NOMO-1 (cell line): ENCODE measurements around the gene KIF5A.
"Not testable (repeated sequence)": the region's sequence is repeated elsewhere in the genome, so short reads cannot be mapped to it uniquely, and the experiment has no call there.

Experiments used
- DNase-seq, 2 experiments: peaks; one replicate each; lab custom pipeline; 2025; ENCODE audit not compliant: unreplicated experiment in 2 of 2; lab: John Stamatoyannopoulos, UW

The KIF5A gene

DNA sequence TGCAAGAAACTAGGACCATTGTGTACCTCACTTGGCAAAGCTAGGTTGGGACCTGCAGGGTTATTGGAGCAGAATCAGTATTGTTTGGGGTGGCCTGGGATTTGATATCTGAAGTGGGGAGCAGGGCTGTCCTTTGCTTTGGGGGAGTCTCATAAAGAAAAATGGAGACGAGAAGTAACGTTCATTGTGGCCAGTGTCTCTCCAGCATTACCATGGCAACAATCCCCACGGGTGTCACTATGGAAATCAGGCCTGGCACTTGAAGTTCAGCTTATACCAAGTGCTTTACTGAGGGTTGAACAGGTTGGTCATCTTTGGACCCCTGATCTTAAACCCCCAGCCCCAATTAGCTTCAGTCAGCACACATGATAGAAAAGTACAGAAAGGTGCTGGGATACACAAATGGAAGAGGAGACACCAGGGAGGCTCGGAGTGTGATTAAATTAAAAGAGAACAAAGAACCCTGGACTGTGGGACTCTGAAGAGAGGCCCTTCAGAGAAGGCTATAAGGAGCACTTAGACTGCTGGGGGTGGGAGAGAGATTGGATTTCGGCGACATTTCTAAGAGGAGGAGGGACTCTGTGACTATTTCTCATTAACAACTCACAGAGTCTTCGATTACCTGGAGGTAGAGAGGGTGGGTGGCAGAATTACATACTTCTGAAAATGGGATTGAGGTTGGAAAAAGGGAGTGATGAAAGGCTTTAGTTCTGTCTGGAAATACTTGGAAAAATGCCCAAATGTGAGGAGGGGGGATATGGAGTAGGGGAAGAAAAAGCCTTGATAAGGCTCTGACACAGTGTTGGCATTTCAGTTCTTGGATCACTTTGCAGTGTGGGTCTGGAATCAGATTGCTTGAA, 3.7 kb downstream of the KIF5A start:
- no peak for DNase-seq

DNA sequence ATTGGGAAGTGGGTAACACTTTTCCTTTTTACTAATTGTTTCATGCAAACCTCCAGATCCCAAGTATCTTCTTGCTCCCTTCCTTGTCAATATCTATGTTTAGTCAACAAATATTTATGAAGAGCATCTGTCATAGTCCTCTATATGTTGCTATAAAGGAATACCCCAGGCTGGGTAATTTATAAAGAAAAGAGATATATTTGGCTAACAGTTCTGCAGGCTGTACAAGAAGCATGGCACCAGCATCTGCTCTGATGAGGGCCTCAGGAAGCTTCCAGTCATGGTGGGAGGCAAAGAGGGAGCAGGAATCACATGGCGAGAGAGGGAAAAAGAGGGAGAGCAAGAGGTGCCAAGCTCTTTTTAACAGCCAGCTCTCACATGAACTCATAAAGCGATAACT, 4.6 kb downstream of the KIF5A start:
- DNase-seq = no peak

DNA sequence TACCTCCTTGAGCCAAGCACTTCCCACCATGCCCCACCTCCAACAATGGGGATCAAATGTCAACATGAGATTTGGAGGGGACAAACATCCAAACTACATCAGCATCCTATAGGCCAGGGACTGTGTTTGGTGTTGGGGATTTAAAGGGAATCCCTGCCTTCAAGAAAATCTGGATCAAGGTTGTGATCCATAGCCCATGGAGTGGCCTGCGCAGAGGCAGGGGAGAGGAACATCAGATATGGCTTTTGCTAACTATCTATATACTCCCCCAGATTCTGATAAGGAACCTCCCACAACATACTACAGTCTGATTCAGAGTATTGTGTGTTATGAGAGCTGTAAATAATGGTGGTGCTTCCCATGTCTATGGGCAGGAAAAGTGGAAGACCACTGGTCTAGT, 5.1 kb downstream of the KIF5A start:
- DNase-seq = no peak

DNA sequence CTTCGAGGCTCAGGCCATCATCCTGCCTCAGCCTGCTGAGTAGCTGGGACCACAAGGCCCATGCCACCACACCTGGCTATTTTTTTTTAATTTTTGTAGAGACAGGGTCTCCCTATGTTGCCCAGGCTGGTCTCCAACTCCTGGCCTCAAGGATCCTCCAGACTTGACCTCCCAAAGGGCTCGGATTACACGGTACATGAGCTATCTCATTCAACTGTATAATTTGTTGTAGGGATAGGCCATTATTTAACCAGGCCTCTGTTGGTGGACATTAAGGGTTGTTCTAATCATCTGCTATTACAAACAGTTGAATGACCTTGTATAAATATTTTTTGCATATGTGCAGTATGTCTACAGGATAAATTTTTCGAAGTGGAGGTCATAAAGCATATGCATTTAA, 9.0 kb downstream of the KIF5A start:
- no peak for DNase-seq

DNA sequence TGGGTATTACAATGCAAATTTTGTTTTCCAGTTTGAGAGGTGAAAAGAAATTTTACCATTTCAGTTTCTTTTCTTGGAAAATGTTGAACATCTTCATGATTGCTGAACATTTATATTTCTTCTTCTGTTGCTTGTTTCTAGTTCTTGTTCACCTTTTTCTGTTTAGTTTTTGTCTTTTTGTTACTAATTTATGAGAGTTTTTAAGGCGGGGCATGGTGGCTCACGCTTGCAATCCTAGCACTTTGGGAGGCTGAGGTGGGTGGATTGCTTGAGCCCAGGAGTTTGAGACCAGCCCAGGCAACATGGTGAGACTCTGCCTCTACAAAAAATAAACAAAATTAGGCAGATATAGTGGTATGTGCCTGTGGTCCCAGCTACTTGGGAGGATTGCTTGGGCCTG, 10.7 kb downstream of the KIF5A start:
- DNase-seq = no peak

DNA sequence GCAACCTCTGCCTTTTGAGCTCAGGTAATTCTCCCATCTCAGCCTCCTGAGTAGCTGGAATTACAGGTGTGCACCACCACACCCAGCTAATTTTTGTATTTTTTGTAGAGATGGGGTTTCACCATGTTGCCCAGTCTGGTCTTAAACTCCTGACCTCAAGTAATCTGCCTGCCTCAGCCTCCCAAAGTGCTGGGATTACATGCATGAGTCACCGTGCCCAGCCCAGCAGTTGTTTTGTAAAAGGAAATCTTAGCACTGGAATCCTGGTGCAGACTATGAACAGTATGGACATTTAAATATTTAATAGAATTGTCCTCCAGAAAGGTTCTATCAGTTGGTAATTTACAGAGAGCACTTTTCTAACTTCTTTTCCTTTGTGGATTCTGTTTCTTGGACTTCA, 11.3 kb downstream of the KIF5A start:
- not testable (repeated sequence) for DNase-seq

DNA sequence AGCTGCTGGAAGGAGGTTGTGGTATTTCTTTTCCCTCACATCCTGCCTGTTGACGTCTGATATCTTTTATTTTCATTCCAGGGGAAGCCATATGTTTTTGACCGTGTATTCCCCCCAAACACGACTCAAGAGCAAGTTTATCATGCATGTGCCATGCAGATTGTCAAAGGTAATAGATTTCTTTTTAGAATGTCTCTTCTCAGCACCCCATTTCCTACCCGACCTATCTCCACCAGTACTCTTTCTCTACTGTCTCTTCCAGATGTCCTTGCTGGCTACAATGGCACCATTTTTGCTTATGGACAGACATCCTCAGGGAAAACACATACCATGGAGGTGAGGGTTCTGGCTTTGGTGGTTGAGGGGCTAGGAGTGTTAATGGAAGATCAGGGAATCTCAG, 13.5 kb downstream of the KIF5A start:
- DNase-seq = no peak

DNA sequence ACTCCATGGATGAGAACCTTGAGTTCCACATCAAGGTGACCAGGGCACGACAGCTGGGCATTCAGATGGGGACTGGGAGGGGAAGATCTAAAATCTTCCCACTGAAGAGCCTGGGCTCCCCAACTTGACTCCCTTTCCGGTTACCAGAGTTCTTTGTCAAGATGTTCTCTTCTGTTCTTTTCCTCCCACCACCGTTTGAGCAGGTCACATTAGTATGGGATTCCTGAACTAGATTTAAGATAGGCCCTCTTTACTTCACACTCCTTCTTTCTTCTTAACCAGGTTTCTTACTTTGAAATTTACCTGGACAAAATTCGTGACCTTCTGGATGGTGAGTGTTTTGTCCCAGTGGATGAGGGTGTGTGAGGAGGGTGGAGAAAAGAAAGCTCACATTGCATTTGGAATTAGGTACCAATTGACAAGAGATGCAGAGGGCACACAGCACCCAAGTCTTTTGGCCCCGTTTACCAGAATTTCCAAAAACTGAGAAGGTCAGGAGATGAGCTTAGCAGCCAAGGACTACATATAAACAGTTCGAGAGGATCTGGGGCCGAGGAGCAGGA, 14.4 kb downstream of the KIF5A start:
- no peak for DNase-seq

DNA sequence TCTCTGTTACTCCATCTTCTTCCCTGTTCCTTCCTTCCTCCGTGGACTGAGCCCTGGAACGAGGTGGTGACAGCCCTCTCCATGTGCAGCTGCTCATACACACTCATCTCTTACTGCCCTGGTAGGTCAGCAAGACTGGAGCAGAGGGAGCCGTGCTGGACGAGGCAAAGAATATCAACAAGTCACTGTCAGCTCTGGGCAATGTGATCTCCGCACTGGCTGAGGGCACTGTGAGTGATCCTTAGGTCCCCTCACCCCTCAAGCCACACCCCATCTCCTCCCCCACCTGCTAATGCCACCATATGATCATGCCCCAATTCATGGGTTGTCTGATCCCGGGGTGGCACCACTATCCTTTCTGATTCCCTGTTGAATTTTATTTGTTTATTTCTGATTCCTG, 19.0 kb downstream of the KIF5A start:
- DNase-seq = no peak

DNA sequence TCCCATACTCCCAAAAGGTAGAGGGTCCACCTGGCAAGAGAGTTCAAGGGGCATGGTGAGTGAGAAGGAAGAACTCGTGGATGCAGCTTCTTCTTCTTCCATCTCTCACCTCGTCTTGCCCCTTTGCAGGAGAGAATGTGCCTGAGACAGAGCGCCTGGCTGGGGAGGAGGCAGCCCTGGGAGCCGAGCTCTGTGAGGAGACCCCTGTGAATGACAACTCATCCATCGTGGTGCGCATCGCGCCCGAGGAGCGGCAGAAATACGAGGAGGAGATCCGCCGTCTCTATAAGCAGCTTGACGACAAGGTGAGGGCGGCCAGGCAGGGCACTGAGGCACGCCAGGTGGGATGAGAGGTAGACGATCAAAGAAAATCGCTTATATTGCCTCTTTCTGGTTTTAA, 20.0 kb downstream of the KIF5A start:
- no peak for DNase-seq

DNA sequence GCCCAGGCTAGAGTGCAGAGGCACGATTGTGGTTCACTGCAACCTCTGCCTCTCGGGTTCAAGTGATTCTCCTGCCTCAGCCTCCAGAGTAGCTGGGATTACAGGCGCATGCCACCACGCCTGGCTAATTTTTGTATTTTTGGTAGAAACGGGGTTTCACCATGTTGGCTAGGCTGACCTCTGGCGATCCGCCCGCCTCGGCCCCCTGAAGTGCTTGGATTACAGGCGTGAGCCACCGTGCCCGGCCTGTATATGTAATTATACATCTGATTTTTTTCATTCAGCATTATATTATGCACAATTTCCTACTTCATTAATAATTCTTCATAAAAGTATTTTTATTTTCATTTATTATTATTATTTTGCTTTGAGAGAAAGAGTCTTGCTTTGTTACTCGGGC, 20.6 kb downstream of the KIF5A start:
- not testable (repeated sequence) for DNase-seq

DNA sequence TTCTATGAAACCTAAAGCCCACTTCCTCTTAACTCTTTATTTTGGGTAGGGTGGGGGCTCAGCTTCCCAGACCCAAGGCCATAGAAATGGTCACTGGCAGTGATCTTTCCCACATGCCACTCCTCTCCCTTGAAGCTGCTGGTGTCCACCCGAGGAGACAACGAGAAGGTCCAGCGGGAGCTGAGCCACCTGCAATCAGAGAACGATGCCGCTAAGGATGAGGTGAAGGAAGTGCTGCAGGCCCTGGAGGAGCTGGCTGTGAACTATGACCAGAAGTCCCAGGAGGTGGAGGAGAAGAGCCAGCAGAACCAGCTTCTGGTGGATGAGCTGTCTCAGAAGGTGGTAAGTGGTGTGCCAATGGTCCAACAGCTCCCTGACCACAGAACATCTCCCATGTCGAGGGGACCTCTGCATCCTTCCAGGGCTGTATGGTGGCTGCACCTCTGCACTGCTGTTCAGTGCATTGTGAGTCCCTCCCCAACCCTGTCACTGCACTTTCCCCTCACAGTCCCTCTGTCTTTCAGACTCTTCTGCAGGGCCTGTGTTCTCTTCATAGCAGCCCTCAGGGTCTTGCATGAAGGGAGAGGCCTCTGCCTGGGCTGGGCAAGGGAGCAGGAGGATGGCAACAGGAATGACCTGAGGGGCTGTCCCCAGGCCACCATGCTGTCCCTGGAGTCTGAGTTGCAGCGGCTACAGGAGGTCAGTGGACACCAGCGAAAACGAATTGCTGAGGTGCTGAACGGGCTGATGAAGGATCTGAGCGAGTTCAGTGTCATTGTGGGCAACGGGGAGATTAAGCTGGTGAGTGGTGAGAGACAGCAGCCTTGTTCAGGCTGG, 22.3 kb downstream of the KIF5A start:
- no peak for DNase-seq

DNA sequence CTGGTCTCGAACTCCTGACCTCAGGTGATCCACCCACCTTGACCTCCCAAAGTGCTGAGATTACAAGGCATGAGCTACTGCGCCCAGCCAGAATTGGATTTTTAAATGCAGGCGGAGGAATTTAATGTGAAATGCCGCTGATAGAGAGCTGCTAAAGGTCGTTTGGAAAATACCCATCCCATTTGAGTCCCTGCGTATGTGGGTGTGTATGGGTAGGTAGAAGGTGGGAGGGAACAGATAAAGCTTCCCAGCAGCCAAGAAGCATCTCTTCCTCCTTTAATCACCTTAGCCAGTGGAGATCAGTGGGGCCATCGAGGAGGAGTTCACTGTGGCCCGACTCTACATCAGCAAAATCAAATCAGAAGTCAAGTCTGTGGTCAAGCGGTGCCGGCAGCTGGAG, 25.0 kb downstream of the KIF5A start:
- no peak for DNase-seq

DNA sequence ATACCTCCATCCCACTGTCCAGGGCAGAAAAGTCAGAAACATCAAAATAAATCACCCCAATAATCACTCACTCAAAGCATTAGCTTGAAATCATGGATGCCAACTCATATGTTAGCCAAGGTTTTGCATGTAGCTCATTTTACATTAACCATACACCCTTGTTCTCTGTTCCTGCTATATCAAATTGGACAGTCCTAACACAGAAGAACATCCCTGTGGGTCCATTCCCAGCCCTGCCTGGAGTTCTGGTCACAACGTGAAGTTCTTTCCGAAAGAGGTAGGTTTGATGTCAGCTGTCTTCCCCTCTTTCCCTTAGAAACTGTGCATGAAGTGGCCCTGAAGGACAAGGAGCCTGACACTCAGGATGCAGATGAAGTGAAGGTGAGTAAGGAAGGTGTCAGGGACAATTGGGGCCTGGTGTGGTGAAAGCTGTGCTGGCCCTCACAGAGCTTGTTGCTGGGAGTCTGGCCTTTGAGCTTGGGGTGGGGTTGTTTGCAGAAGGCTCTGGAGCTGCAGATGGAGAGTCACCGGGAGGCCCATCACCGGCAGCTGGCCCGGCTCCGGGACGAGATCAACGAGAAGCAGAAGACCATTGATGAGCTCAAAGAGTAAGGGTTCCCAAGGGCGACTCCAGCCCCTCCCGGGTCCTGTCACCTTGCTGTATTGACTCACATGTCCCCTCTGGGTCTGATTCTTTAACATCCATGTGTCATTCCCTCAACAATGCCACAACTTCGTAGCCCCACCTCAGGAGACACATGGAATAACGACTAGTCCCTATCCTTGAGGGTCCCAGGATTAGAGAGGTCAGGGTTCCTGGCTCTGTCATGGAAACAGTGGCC, 26.1 kb downstream of the KIF5A start:
- no peak for DNase-seq

DNA sequence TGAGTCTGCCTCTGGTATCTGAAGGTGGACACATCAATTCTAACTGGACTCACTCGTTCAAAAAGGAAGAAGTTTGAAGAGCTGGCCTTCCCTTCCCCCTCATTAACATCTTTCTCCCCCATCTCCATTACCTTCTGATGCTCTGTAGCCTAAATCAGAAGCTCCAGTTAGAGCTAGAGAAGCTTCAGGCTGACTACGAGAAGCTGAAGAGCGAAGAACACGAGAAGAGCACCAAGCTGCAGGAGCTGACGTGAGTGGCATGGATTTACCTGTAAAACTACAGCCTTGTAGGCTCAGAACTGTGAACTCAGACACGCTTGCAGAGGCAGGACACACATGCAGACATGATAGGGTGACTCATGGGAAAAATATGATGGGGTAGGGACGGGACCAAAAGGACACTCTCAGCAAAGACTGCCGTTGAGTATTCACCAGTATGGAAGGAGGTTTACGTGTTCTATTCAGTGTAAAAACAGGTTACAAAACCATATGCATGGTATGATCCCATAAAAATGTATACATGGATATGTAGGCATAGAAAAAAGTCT, 26.8 kb downstream of the KIF5A start:
- DNase-seq = no peak

DNA sequence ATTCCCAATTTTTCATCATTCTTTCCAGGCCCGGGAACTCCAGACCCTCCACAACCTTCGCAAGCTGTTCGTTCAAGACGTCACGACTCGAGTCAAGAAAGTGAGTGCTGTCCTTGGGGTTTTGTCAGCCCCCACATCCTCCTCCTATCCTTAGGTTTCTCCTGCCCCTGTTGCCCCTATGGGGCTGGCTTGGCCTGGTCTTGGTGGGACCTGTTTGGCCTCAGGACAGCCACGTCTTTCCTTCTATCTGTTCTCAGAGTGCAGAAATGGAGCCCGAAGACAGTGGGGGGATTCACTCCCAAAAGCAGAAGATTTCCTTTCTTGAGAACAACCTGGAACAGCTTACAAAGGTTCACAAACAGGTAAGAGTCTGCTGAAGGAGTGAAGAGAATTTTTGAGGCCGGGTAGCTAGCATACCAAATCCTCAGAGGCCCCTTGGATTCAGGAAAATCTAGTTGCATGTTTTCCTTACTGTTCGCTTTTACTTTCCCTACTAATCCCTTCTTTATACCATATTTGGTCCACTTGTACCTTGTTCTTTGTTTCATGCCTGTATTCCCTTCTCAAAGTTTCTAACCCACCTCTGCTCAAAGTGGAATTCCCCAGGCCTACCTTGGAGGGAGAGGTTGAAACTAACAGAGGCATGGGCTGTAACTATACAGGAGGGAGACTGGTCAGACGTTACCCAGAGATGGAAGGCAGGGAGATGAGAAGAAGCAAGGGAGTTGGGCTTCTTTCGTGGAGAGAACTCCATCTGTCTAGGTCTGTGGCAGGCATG, 28.3 kb downstream of the KIF5A start:
- DNase-seq = no peak

DNA sequence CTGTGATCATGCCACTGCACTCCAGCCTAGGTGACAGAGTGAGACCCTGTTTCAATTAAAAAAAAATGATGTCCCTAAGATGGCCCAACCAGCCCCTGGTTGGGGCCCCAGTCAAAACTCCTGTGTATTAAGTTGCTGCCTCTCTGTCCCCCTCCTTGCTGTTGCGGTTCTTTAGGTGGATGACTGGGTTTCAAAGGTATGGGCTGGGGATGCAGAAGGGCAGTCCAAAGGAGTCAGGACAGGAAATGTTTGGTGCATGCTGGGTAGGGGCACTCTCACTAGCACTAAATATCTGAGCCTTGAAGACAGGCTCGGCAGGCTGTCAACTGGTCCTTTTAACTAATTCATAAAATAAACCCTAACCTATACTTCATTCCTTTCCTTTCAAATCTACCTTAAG, 29.2 kb downstream of the KIF5A start:
- no peak for DNase-seq

DNA sequence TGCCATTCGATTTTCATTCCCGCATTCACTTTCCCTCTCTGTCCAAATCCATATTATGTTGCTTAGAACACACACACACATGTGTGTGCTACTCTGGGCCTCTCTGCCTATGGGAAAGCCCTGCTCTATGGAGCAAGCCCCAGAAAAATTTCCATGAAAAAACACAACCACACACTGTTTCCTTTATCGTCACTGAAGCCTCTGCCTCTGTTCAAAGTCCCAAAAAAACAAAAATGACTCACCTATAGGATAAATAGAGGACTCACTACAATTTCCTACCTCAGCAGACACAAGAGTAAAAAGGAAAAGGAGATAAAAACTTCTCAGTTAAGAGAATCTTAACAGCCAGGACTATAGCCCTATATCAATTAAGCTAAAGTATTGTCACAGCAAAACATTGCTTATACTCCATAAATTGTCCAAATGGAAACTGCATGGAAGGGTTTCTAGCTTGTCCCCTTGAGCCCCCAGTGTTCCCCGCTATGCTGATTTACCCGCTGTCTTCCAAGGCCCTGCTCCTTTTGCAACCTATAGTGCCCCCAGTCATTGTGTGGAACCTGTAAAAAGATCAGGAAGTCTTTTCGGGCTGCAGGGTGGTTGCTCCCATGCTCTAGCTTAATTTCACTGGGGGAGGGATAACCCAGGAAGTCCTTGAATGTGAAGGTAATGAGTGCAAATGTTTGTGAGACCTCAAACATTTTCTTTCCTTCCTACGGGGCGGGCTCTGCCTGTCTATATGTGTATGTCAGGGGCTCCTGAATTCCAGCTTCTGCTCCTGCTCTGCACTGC, 30.0 kb downstream of the KIF5A start:
- no peak for DNase-seq

DNA sequence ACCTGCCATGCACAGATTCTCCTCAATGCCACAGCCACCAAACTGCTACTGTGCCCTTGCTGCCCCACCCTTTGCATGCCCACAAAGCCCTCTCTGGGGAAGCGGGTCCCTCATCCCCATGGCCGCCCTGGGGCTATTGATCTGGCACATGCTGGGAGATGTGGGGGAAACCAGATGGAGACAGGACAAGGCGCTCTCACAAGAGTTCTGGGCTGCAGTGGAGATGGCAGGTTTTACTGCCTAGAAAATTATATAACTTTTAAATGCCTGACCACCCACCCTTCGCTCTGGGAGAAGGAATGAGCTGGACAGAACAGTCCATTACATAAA, 30.6 kb downstream of the KIF5A start:
- no peak for DNase-seq
